AG09319 (cell line): ENCODE results near the gene PHACTR2.
"Not testable (repeated sequence)": the region's sequence is repeated elsewhere in the genome, so short reads cannot be mapped to it uniquely, and the experiment has no call there.

Experiments used
- DNase-seq: peaks from one replicate; pipeline ENCODE4 v3.0.0-alpha.2; 2010; ENCODE audit warnings: low read depth; ENCODE audit errors: extremely low read depth
- CTCF ChIP-seq: IDR thresholded peaks from 2 replicates; pipeline ENCODE4 v1.5.1; 2011; ENCODE audit warnings: low read depth, mild to moderate bottlenecking, inconsistent platforms, low read length, moderate library complexity

PHACTR2 gene

GRCh38 chr6:143784316-143784715, 106.6 kb downstream of the PHACTR2 start:
- TF ChIP-seq CTCF, result no peak
- DNase-seq, result no peak

GRCh38 chr6:143786371-143786770, 108.6 kb downstream of the PHACTR2 start:
- not testable (repeated sequence) for DNase-seq

- TF ChIP-seq CTCF, result no peak
- DNase-seq, result no peak
Observed at GRCh38 chr6:143792402-143793279, 114.9 kb downstream of the PHACTR2 start.

- DNase-seq, result no peak
- TF ChIP-seq CTCF, result no peak
Observed at GRCh38 chr6:143793280-143793619, 115.5 kb downstream of the PHACTR2 start.

GRCh38 chr6:143796551-143796950, 118.8 kb downstream of the PHACTR2 start:
- not testable (repeated sequence) for DNase-seq

- DNase-seq, result not testable (repeated sequence)
Observed at GRCh38 chr6:143798487-143798886, 120.7 kb downstream of the PHACTR2 start.

- no peak for TF ChIP-seq CTCF
- DNase-seq, result no peak
Observed at GRCh38 chr6:143802833-143803565, 125.2 kb downstream of the PHACTR2 start.

- DNase-seq, result no peak
- no peak for TF ChIP-seq CTCF
Observed at GRCh38 chr6:143803769-143804568, 126.2 kb downstream of the PHACTR2 start.
